Tibial nerve (tissue), 3 donors: ENCODE data around the gene EEF2KMT.
"Not testable (repeated sequence)": the region's sequence is repeated elsewhere in the genome, so short reads cannot be mapped to it uniquely, and the experiment has no call there.

ENCODE experiments used
- POLR2A ChIP-seq, 2 donors: fragments of 450-650 bp; IDR thresholded peaks; one replicate each; pipeline ENCODE4 v1.6.1; 2017; ENCODE audit warnings: antibody characterized with exemption in 2 of 2, mild to moderate bottlenecking in 2 of 2, moderate library complexity in 2 of 2
- TF ChIP-seq, protein P1 (sequence below), 5 experiments: fragments of 200-600 bp in 3 of 5; fragments of 450-650 bp in 2 of 5; sonication (generic) in 3 of 5; IDR thresholded peaks; one replicate each; pipeline ENCODE4 v1.5.1; 2016 to 2019; ENCODE audit warnings: antibody characterized with exemption in 5 of 5, mild to moderate bottlenecking in 3 of 5, moderate library complexity in 2 of 5

DNA sequence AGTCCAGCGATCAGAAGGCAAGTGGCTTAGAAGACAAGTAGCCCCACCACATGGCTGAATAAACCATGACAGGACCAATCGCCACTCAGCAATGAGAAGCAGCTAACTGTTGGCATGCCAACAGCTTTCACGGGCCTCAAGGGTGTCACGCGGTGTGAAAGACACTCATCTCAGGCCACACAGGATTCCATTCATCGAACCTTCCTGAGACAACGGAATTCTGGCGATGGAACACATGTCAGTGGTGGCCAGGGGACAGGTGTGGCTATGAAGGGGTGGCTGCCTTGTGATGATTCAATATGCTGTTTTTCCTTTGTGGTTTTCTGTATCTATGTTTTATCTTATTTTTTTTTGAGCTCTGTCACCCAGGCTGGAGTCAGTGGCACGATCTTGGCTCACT, 7.0 kb downstream of the EEF2KMT start:
- TF ChIP-seq, protein P1, sequence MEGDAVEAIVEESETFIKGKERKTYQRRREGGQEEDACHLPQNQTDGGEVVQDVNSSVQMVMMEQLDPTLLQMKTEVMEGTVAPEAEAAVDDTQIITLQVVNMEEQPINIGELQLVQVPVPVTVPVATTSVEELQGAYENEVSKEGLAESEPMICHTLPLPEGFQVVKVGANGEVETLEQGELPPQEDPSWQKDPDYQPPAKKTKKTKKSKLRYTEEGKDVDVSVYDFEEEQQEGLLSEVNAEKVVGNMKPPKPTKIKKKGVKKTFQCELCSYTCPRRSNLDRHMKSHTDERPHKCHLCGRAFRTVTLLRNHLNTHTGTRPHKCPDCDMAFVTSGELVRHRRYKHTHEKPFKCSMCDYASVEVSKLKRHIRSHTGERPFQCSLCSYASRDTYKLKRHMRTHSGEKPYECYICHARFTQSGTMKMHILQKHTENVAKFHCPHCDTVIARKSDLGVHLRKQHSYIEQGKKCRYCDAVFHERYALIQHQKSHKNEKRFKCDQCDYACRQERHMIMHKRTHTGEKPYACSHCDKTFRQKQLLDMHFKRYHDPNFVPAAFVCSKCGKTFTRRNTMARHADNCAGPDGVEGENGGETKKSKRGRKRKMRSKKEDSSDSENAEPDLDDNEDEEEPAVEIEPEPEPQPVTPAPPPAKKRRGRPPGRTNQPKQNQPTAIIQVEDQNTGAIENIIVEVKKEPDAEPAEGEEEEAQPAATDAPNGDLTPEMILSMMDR (IDR thresholded peaks at IDR 0.05) = not testable (repeated sequence)
- TF ChIP-seq POLR2A (IDR thresholded peaks at IDR 0.05) = not testable (repeated sequence)
